Pancreas (tissue), 10 donors: Measurements from ENCODE around the gene ATIC. TPM values are rescaled to one million over a fixed set of nuclear protein-coding genes. Genes with fewer than 3 reads are reported as not detected.

Source experiments
- ATAC-seq, 4 donors: fragments of 200-7000 bp; cut with Tn5 transposase; one replicate each; pipeline versions ENCODE4 v1.8.0 to v1.9.1; 2020; ENCODE audit warnings: mild to moderate bottlenecking in 4 of 4, moderate library complexity in 4 of 4
- DNase-seq, 6 donors: peaks; one replicate each; pipeline ENCODE4 v3.0.0-alpha.2; 2020
- FAIRE-seq: peaks from 2 replicates; lab custom pipeline; 2012; peaks lifted over from hg19 to GRCh38; lab: Jason Lieb, UNC
- H3K27ac ChIP-seq, 4 donors: fragments of 200-600 bp; sonication (generic); 1 replicate in 3 of 4; 2 replicates in 1 of 4; pipeline versions ENCODE4 v1.5.0 to v1.8.0; 2020
- H3K27me3 ChIP-seq, 4 donors: fragments of 200-600 bp; one replicate each; pipeline ENCODE4 v1.8.0; 2021
- H3K36me3 ChIP-seq, 3 donors: fragments of 200-600 bp; sonication (generic) in 1 of 3; one replicate each; pipeline versions ENCODE4 v1.5.0 to v1.8.0; 2020 to 2021
- H3K4me1 ChIP-seq, 3 donors: fragments of 200-600 bp; one replicate each; pipeline ENCODE4 v1.8.0; 2021
- H3K4me3 ChIP-seq, 4 donors: fragments of 200-600 bp; sonication (generic) in 2 of 4; one replicate each; pipeline versions ENCODE4 v1.5.0 to v1.8.0; 2020 to 2021
- H3K9me3 ChIP-seq, 4 donors: fragments of 200-600 bp; one replicate each; pipeline ENCODE4 v1.8.0; 2021
- CTCF ChIP-seq, 4 donors: fragments of 200-600 bp; sonication (generic) in 3 of 4; IDR thresholded peaks; one replicate each; pipeline versions ENCODE4 v1.5.0 to v1.8.0; 2021; ENCODE audit warnings: antibody characterized with exemption in 4 of 4
- WGBS, 2 donors: extraction: QIAGEN DNeasy Blood & Tissue Kit; methylation state at CpG; one replicate each; pipeline ENCODE4 v1.1.7; 2013; 5-methylcytosine and 5-hydroxymethylcytosine counted together
- intact Hi-C, 3 donors: fragments of 100-400 bp; cut with DNase I; formaldehyde crosslinking; loops; one replicate each; pipeline versions ENCODE4 v1.11.1 to v1.14.2; 2022
- polyA plus RNA-seq, 2 donors: library from polyadenylated mRNA; stranded (reverse); fragments of 200-250 nt; gene quantifications; one replicate each; pipeline ENCODE4 v1.2.3, GENCODE V29; 2013
- total RNA-seq, 6 donors: library from RNA; stranded (reverse); fragmentation: NEBNext Ultra II Directional in 4 of 6; extraction: Animal tissue kit (Norgen Biotek cat#: 25700) in 4 of 6; gene quantifications; one replicate each; pipeline versions ENCODE4 v1.2.1 to v1.2.4, GENCODE V29; 2021 to 2023
- donor health status: healthy with polysubstance abuse.
- donor health status: DM: no; HTN: no; CAD: no; lungs with moderate emphysema.
- donor health status: DM: no; HTN: no; CAD: no.
- donor health status: control.
- donor health status: control.
- donor health status: Bipolar disorder and iron deficiency.
- donor health status: DM: yes; HTN: yes; CAD: no.
- donor health status: DM: no; HTN: no; CAD: no.
- donor health status: DM: no; HTN: no; CAD: no.
- donor health status: DM: yes; HTN: yes; CAD: no.

Gene ATIC
- total and polyA plus RNA-seq, 8 donors = 38.6 to 73.2 (median 45.6) TPM

- no peak for FAIRE-seq
- no peak for DNase-seq
- H3K36me3 ChIP-seq = no peaks in the 10 kb centered on the region
- no peak overlapping the region for H3K4me3 ChIP-seq
- H3K9me3 ChIP-seq = no peaks in the 10 kb centered on the region
- no peak overlapping the region for H3K27ac ChIP-seq
- no peaks in the 10 kb centered on the region for H3K4me1 ChIP-seq
- 91 to 95% methylated on average over 7 of the region's 7 CpGs for WGBS, 2 donors
- TF ChIP-seq CTCF (IDR thresholded peaks at IDR 0.05) = no peak
- H3K27me3 ChIP-seq = no peaks in the 10 kb centered on the region
- intact Hi-C loops = no loop called here
- ATAC-seq = no peak
Measured at GRCh38 chr2:215355801-215356200, 43.9 kb downstream of the ATIC start.

DNA sequence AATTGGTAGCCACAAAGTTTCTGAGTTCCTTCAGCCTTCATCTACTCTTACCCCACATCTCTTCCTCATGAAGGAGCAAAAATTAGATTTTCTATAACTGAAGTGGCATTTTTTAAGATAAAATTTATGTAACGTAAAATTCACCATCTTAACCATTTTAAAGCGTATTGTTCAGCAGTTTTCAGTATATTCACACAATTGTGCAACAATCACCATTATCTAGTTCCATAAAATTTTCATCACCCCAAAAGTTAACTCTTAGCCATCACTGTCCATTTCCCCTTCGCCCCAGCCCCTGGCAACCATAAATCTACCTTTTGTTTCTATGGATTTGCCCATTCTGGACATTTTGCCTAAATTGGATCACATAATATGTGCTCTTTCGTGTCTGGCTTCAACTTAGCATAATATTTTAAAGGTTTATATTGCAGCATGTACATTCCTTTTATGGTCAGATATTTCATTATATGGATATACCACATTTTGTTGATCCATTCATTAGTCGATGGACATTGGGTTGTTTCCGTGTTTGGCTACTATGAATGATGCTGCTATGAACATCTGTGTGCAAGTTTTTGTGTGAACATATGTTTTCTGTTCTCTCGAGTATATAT lies 44.6 kb downstream of the ATIC start:
- TF ChIP-seq CTCF (IDR thresholded peaks at IDR 0.05) = no peak
- H3K27ac ChIP-seq = no peak overlapping the region
- ATAC-seq = no peak
- FAIRE-seq = no peak
- WGBS, 2 donors = 95 to 97% methylated on average over 7 of the region's 7 CpGs
- no peaks in the 10 kb centered on the region for H3K36me3 ChIP-seq
- H3K4me3 ChIP-seq = no peak overlapping the region
- H3K9me3 ChIP-seq = no peaks in the 10 kb centered on the region
- no peaks in the 10 kb centered on the region for H3K4me1 ChIP-seq
- H3K27me3 ChIP-seq = no peaks in the 10 kb centered on the region
- intact Hi-C loops = no loop called here
- no peak for DNase-seq

- H3K4me1 ChIP-seq = no peaks in the 10 kb centered on the region
- no peaks in the 10 kb centered on the region for H3K9me3 ChIP-seq
- FAIRE-seq = no peak
- DNase-seq = no peak
- H3K36me3 ChIP-seq = no peaks in the 10 kb centered on the region
- no peak for ATAC-seq
- H3K4me3 ChIP-seq = no peak overlapping the region
- no peaks in the 10 kb centered on the region for H3K27me3 ChIP-seq
- intact Hi-C loops = no loop called here
- WGBS, 2 donors = 89 to 90% methylated on average over 9 of the region's 9 CpGs
- no peak for TF ChIP-seq CTCF (IDR thresholded peaks at IDR 0.05)
- H3K27ac ChIP-seq = no peak overlapping the region
Measured at GRCh38 chr2:215356948-215357461, 45.1 kb downstream of the ATIC start.

DNA sequence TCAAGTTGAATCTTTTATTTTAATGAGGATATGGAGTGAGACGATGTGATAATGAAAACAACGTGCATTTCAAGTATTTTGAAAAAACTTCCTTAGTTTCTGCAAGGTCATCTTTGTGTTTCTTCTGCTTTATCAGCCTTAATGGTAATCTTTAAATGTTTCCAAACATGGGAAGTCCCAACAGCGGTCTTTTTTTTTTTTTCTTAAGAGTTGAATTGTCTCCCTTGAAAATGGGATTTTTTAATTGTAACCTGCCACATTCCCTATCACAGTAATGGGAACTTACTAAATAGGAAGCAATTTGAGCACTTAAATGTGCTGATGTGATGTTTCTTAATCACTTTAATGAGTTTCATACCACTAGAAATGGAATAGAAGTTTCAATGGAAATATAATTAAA lies 45.8 kb downstream of the ATIC start:
- ATAC-seq = no peak
- Histone ChIP-seq H3K36me3 (peaks cover 0 to 4% (median 0%) of the 10 kb centered on the region in 3 donors), H3K4me3 (no peak overlapping the region), H3K27me3 (no peaks in the 10 kb centered on the region), H3K4me1 (no peaks in the 10 kb centered on the region), H3K9me3 (no peaks in the 10 kb centered on the region), H3K27ac (no peak overlapping the region)
- FAIRE-seq = no peak
- WGBS, 2 donors = 42 to 48% methylated on average over 3 of the region's 3 CpGs
- TF ChIP-seq CTCF (IDR thresholded peaks at IDR 0.05) = no peak
- DNase-seq = no peak
- intact Hi-C loops = no loop called here

DNA sequence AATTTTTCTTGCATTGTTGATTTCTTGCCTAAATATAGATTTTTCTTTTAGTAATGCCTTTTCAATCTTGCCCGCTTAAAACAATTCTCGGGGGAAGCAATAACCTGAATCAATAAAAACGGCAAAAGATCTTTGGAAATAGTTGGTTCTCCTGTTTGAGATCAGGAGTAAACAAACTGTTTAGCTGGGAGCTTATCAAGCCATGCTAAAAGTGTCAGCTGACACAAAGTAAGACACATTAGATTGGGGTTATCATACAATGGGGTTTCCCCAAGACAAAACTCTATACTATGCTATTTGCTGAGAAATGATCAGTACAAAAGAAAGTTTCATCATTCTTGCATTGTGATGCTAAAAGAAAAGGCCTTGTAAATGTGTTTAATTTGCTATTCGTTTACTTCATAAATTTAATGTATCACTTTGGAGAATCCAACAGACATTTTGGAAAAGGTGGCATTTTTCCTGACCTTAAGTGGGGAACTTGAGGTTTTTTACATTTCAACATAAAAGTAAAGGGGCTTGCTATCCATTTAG lies 46.5 kb downstream of the ATIC start:
- no peak for FAIRE-seq
- TF ChIP-seq CTCF (IDR thresholded peaks at IDR 0.05) = no peak
- no peak overlapping the region for H3K4me3 ChIP-seq
- no peaks in the 10 kb centered on the region for H3K4me1 ChIP-seq
- H3K27ac ChIP-seq = no peak overlapping the region
- ATAC-seq = no peak
- WGBS, 2 donors = 68 to 69% methylated on average over 4 of the region's 4 CpGs
- intact Hi-C loops = no loop called here
- DNase-seq = no peak
- H3K27me3 ChIP-seq = no peaks in the 10 kb centered on the region
- H3K36me3 ChIP-seq = peaks cover 0 to 5% (median 0%) of the 10 kb centered on the region in 3 donors
- no peaks in the 10 kb centered on the region for H3K9me3 ChIP-seq
